ENCODE results near the gene DCAF10.

DNA sequence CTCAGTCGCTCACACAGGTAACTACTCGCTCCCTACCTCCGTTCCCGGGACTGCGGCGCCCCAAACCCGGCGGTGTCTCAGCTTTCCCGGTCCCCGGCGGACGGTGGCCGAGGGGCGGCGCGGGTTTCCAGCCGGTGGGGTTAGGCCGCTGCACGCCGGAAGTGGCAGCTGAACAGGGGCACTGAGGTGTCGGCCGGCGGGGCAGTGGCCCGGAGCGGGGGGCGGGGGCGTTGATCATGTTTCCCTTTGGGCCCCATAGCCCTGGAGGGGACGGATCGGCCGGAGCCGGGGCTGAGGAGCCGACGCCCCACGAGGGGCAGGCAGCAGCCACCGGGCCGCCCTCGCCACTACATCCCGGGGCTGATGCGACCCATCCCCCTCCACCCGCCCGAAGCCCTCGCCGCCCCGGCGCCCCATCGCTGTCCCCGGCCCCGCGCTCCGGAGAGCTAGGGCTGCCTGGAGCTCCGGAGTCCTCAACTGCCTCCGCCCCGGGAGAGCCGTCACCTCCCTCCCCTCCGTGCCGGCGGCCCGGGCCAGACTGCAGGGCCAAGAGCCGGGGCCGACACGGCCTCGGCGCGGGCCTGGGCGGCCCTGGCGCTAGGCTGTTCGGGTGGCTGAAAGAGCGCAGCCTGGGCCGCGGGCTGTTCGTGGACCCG is at the start of gene DCAF10:
- TF ChIP-seq, protein P1, sequence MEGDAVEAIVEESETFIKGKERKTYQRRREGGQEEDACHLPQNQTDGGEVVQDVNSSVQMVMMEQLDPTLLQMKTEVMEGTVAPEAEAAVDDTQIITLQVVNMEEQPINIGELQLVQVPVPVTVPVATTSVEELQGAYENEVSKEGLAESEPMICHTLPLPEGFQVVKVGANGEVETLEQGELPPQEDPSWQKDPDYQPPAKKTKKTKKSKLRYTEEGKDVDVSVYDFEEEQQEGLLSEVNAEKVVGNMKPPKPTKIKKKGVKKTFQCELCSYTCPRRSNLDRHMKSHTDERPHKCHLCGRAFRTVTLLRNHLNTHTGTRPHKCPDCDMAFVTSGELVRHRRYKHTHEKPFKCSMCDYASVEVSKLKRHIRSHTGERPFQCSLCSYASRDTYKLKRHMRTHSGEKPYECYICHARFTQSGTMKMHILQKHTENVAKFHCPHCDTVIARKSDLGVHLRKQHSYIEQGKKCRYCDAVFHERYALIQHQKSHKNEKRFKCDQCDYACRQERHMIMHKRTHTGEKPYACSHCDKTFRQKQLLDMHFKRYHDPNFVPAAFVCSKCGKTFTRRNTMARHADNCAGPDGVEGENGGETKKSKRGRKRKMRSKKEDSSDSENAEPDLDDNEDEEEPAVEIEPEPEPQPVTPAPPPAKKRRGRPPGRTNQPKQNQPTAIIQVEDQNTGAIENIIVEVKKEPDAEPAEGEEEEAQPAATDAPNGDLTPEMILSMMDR (conservative IDR thresholded peaks at IDR 0.05; ENCODE audit: low read depth, low read length), result no peak
- no peak for TF ChIP-seq EZH2 (IDR thresholded peaks at IDR 0.05; ENCODE audit: borderline replicate concordance, low read depth, low read length, poor library complexity, severe bottlenecking)
